Brain microvascular endothelial cell (primary cell): ENCODE measurements around the gene PLCD4.
A peak's percentile ranks its signal among the peaks of the same experiment; 100 is the strongest.

ENCODE experiments used
- DNase-seq: peaks from one replicate; pipeline ENCODE4 v3.0.0-alpha.2; 2020
- H3K27ac ChIP-seq: fragments of 250-450 bp; sonication (Bioruptor Pico); 2 replicates; pipeline ENCODE4 v1.5.1; 2020; ENCODE audit warnings: mild to moderate bottlenecking, moderate library complexity
- H3K27me3 ChIP-seq: fragments of 250-450 bp; sonication (Bioruptor Pico); replicated peaks from 2 replicates; pipeline ENCODE4 v1.5.1; 2020; ENCODE audit warnings: mild to moderate bottlenecking
- H3K36me3 ChIP-seq: fragments of 250-450 bp; sonication (Bioruptor Pico); replicated peaks from 2 replicates; pipeline ENCODE4 v1.5.1; 2020; ENCODE audit warnings: mild to moderate bottlenecking
- H3K4me3 ChIP-seq: 2 replicates; pipeline ENCODE4 v1.5.1; 2011; ENCODE audit warnings: low read depth, mild to moderate bottlenecking, control low read depth, low read length, moderate library complexity
- CTCF ChIP-seq: IDR thresholded peaks from 2 replicates; pipeline ENCODE4 v1.5.1; 2011; ENCODE audit warnings: low read depth, mild to moderate bottlenecking, moderate library complexity, low read length, control low read depth, inconsistent platforms; ENCODE audit errors: missing control alignments
- in situ Hi-C: cut with HindIII; loops from 2 replicates; pipeline ENCODE4 v1.10.0; 2017; ENCODE audit warnings: low sequenced_read_pairs, low pct_ligation_motif_present

The PLCD4 gene

GRCh38 chr2:218623366-218623705, 15.6 kb downstream of the PLCD4 start:
- H3K4me3 ChIP-seq: no peak overlapping the region
- H3K36me3 ChIP-seq: no peaks in the 10 kb centered on the region
- no peaks in the 10 kb centered on the region for H3K27me3 ChIP-seq
- DNase-seq: no peak
- in situ Hi-C loops: no loop called here
- H3K27ac ChIP-seq: no peak overlapping the region
- no peak for TF ChIP-seq CTCF

- Histone ChIP-seq H3K36me3 (no peaks in the 10 kb centered on the region), H3K27ac (no peak overlapping the region), H3K27me3 (no peaks in the 10 kb centered on the region), H3K4me3 (no peak overlapping the region)
- no peak for TF ChIP-seq CTCF
- DNase-seq: no peak
- in situ Hi-C loops: no loop called here
These were observed 18.7 kb downstream of the PLCD4 start for GRCh38 chr2:218626369-218626768.

GRCh38 chr2:218627939-218628338, 20.2 kb downstream of the PLCD4 start:
- no peak for DNase-seq
- H3K27ac ChIP-seq: no peak overlapping the region
- H3K27me3 ChIP-seq: no peaks in the 10 kb centered on the region
- TF ChIP-seq CTCF: no peak
- H3K4me3 ChIP-seq: no peak overlapping the region
- H3K36me3 ChIP-seq: no peaks in the 10 kb centered on the region
- in situ Hi-C loops: no loop called here

GRCh38 chr2:218631837-218632236, 24.1 kb downstream of the PLCD4 start:
- in situ Hi-C loops: no loop called here
- Histone ChIP-seq H3K4me3 (no peak overlapping the region), H3K36me3 (peaks cover 22% of the 10 kb centered on the region), H3K27me3 (no peaks in the 10 kb centered on the region), H3K27ac (no peak overlapping the region)
- DNase-seq: peak; percentile 53
- TF ChIP-seq CTCF: no peak

- no peak for TF ChIP-seq CTCF
- no peaks in the 10 kb centered on the region for H3K27me3 ChIP-seq
- no peak for DNase-seq
- no peak overlapping the region for H3K4me3 ChIP-seq
- H3K36me3 ChIP-seq: peaks cover 53% of the 10 kb centered on the region
- in situ Hi-C loops: no loop called here
- H3K27ac ChIP-seq: no peak overlapping the region
These were observed 28.0 kb downstream of the PLCD4 start for GRCh38 chr2:218635719-218636118.

- Histone ChIP-seq H3K27ac (no peak overlapping the region), H3K36me3 (peaks cover 73% of the 10 kb centered on the region), H3K4me3 (no peak overlapping the region), H3K27me3 (no peaks in the 10 kb centered on the region)
- TF ChIP-seq CTCF: no peak
- DNase-seq: no peak
- in situ Hi-C loops: no loop called here
These were observed 30.7 kb downstream of the PLCD4 start for GRCh38 chr2:218638372-218638771.
